Colonic mucosa (tissue), 4 donors: ENCODE data around the gene LRCH1. TPM values are rescaled to one million over a fixed set of nuclear protein-coding genes. Genes with fewer than 3 reads are reported as not detected.

Source experiments
- DNase-seq: peaks from one replicate; pipeline ENCODE4 v3.0.0-alpha.2; 2020
- H3K27ac ChIP-seq: fragments of 200-600 bp; one replicate; pipeline ENCODE4 v1.8.0; 2021
- H3K27me3 ChIP-seq: fragments of 200-600 bp; one replicate; pipeline ENCODE4 v1.8.0; 2021
- H3K36me3 ChIP-seq: fragments of 200-600 bp; one replicate; pipeline ENCODE4 v1.8.0; 2021
- H3K4me1 ChIP-seq: fragments of 200-600 bp; one replicate; pipeline ENCODE4 v1.8.0; 2021; ENCODE audit warnings: mild to moderate bottlenecking
- H3K4me3 ChIP-seq: fragments of 200-600 bp; one replicate; pipeline ENCODE4 v1.8.0; 2021
- H3K9ac ChIP-seq, 2 donors: one replicate each; pipeline ENCODE4 v1.7.0; 2013; ENCODE audit warnings: control low read depth in 2 of 2, low read depth in 2 of 2, low read length in 2 of 2
- H3K9me3 ChIP-seq: fragments of 200-600 bp; one replicate; pipeline ENCODE4 v1.8.0; 2021
- intact Hi-C: fragments of 100-400 bp; cut with DNase I; formaldehyde crosslinking; loops from one replicate; pipeline ENCODE4 v1.14.1; 2022
- total RNA-seq, 2 donors: library from RNA; stranded (reverse); fragmentation: NEBNext Ultra II Directional in 1 of 2; extraction: Animal tissue kit (Norgen Biotek cat#: 25700) in 1 of 2; gene quantifications; one replicate each; pipeline ENCODE4 v1.2.1, GENCODE V29; 2021
- TF ChIP-seq, protein P1 (sequence below): fragments of 200-600 bp; IDR thresholded peaks from one replicate; pipeline ENCODE4 v1.8.0; 2022; ENCODE audit warnings: antibody characterized with exemption, mild to moderate bottlenecking
- donor health status: healthy.
- donor health status: DM: no; HTN: no; CAD: no.
- donor health status: DM: no; HTN: no; CAD: no.

Gene LRCH1
- total RNA-seq, 2 donors from 2014 or later, result 12.8 to 19.6 TPM

DNA sequence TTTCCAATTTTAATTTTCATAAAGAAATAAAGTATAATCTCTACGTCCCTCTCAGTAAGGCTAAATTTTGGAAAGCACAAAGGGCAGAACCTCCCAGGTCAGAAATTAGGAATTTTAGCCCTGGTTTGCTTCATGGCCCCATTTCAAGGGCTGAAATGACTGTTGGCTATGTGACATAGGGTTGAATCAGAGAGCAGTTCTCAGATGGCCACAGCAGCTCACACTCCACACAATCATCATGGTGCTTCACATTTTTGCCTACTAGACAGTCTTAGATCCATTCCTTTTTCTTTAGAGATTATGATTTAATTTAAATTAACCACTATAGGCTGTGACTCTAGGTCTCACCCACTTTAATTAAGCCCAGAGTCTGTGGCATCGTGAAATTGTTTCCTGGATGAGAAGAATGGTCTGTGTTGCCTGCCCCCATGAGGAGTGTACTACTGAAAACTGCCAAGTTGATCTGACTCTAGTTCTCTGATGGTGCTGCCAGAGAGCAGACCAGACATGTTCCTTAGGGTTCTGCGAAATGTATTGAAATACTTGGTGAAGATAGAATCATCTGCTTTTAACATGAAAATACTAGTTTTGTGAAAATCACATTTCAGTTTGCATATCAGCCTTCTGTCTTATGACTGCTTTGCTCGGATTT is 186.6 kb downstream of the LRCH1 start:
- no peak overlapping the region for H3K27ac ChIP-seq
- H3K9ac ChIP-seq, result no peak overlapping the region
- TF ChIP-seq, protein P1, sequence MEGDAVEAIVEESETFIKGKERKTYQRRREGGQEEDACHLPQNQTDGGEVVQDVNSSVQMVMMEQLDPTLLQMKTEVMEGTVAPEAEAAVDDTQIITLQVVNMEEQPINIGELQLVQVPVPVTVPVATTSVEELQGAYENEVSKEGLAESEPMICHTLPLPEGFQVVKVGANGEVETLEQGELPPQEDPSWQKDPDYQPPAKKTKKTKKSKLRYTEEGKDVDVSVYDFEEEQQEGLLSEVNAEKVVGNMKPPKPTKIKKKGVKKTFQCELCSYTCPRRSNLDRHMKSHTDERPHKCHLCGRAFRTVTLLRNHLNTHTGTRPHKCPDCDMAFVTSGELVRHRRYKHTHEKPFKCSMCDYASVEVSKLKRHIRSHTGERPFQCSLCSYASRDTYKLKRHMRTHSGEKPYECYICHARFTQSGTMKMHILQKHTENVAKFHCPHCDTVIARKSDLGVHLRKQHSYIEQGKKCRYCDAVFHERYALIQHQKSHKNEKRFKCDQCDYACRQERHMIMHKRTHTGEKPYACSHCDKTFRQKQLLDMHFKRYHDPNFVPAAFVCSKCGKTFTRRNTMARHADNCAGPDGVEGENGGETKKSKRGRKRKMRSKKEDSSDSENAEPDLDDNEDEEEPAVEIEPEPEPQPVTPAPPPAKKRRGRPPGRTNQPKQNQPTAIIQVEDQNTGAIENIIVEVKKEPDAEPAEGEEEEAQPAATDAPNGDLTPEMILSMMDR, result no peak
- H3K36me3 ChIP-seq, result no peaks in the 10 kb centered on the region
- H3K27me3 ChIP-seq, result no peaks in the 10 kb centered on the region
- intact Hi-C loops, result no loop called here
- no peak for DNase-seq
- no peak overlapping the region for H3K4me3 ChIP-seq
- H3K9me3 ChIP-seq, result no peaks in the 10 kb centered on the region
- H3K4me1 ChIP-seq, result no peaks in the 10 kb centered on the region

DNA sequence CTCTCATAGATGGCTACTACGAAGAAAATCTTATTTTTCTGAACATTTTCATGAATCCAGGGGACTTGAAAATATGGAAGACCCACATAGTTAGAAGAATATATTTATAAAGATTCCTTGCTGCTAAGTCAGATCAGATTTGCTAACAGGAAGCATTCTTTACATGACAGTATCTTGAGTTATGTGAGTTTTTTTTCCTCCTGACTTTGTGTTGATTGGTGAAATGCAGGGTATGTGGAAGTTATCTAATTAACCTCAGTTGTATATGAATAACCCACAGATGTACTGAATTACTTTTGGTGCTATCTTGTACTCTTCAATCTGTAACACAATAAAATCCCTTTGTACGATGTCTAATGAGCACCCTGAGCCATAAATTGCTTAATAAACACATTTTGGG is 190.2 kb downstream of the LRCH1 start:
- intact Hi-C loops, result no loop called here
- Histone ChIP-seq H3K4me1 (no peaks in the 10 kb centered on the region), H3K27ac (no peak overlapping the region), H3K9me3 (no peaks in the 10 kb centered on the region), H3K9ac (no peak overlapping the region), H3K4me3 (no peak overlapping the region), H3K27me3 (no peaks in the 10 kb centered on the region), H3K36me3 (no peaks in the 10 kb centered on the region)
- DNase-seq, result no peak
- TF ChIP-seq, protein P1, result no peak

- DNase-seq, result no peak
- H3K9ac ChIP-seq, result no peak overlapping the region
- TF ChIP-seq, protein P1, result no peak
- no peaks in the 10 kb centered on the region for H3K27me3 ChIP-seq
- no peak overlapping the region for H3K27ac ChIP-seq
- H3K4me1 ChIP-seq, result no peaks in the 10 kb centered on the region
- H3K4me3 ChIP-seq, result no peak overlapping the region
- H3K9me3 ChIP-seq, result no peaks in the 10 kb centered on the region
- intact Hi-C loops, result no loop called here
- H3K36me3 ChIP-seq, result no peaks in the 10 kb centered on the region
These were observed 192.1 kb downstream of the LRCH1 start for GRCh38 chr13:46745062-46745461.

GRCh38 chr13:46745706-46746105 is 192.7 kb downstream of the LRCH1 start:
- H3K9me3 ChIP-seq, result no peaks in the 10 kb centered on the region
- no peaks in the 10 kb centered on the region for H3K36me3 ChIP-seq
- H3K9ac ChIP-seq, result no peak overlapping the region
- no peak overlapping the region for H3K4me3 ChIP-seq
- TF ChIP-seq, protein P1, result no peak
- no peak overlapping the region for H3K27ac ChIP-seq
- no peak for DNase-seq
- intact Hi-C loops, result no loop called here
- H3K27me3 ChIP-seq, result no peaks in the 10 kb centered on the region
- H3K4me1 ChIP-seq, result no peaks in the 10 kb centered on the region

GRCh38 chr13:46747031-46747820 is 194.3 kb downstream of the LRCH1 start:
- intact Hi-C loops, result no loop called here
- no peak overlapping the region for H3K4me3 ChIP-seq
- no peaks in the 10 kb centered on the region for H3K27me3 ChIP-seq
- no peaks in the 10 kb centered on the region for H3K4me1 ChIP-seq
- no peaks in the 10 kb centered on the region for H3K9me3 ChIP-seq
- no peaks in the 10 kb centered on the region for H3K36me3 ChIP-seq
- no peak overlapping the region for H3K27ac ChIP-seq
- DNase-seq, result no peak
- TF ChIP-seq, protein P1, result no peak
- H3K9ac ChIP-seq, result no peak overlapping the region
